ENCODE results near the gene AZIN2. TPM values are rescaled to one million over a fixed set of nuclear protein-coding genes. Genes with fewer than 3 reads are reported as not detected.
A peak's percentile ranks its signal among the peaks of the same experiment; 100 is the strongest.

The AZIN2 gene
- total and polyA plus RNA-seq, 9 of the 15 experiments (the other 6 are each of a cell fraction or from before 2014, with no cell fraction given) = 0.06 to 0.91 (median 0.42) TPM; not detected in 2

- H3K9me3 ChIP-seq (replicated peaks; ENCODE audit: control insufficient read depth, insufficient read depth, low read depth, low read length) = 0 out of 2 replicates have a peak, but pooled peaks cover 4% of the 10 kb centered on the region
- CTCF ChIA-PET (ENCODE audit: low intra/inter-chr PET ratio) = no interaction called here
- TSS peak; percentile 56 for BruUV-seq (replicated peaks)
- TF ChIP-seq ETV6 (IDR thresholded peaks at IDR 0.05; ENCODE audit: borderline replicate concordance in 1 of 2, low read depth in 2 of 2, low read length in 1 of 2) = no peak
- 0 out of 2 replicates have a peak, but pooled peaks have one; percentile 22 for TF ChIP-seq ETV6 (CRISPR knock-in tag; IDR thresholded peaks at IDR 0.05; ENCODE audit: borderline replicate concordance)
- no peak for TF ChIP-seq CBX5 (IDR thresholded peaks at IDR 0.05; ENCODE audit: borderline replicate concordance, low read depth)
- TF ChIP-seq ZNF121 (CRISPR knock-in tag; conservative IDR thresholded peaks at IDR 0.05) = 0 out of 2 replicates have a peak, but pooled peaks have one; percentile 20
- TF ChIP-seq IRF1 (CRISPR knock-in tag; IDR thresholded peaks at IDR 0.05; ENCODE audit: borderline replicate concordance) = 0 out of 2 replicates have a peak, but pooled peaks have one; percentile 68
- TF ChIP-seq BHLHE40 (IDR thresholded peaks at IDR 0.05; ENCODE audit: low read length) = peak; percentile 45; the same call in 1 of the 2 replicates
- TF ChIP-seq ETS1 (conservative IDR thresholded peaks at IDR 0.05; ENCODE audit: control insufficient read depth, low read depth, low read length) = no peak
- 0 out of 2 replicates have a peak, but pooled peaks have one; percentile 13 for TF ChIP-seq LCOR (CRISPR knock-in tag; IDR thresholded peaks at IDR 0.05)
- TF ChIP-seq TBP (optimal IDR thresholded peaks at IDR 0.05; ENCODE audit: low read depth, low read length) = no peak
- TF ChIP-seq, protein P1, sequence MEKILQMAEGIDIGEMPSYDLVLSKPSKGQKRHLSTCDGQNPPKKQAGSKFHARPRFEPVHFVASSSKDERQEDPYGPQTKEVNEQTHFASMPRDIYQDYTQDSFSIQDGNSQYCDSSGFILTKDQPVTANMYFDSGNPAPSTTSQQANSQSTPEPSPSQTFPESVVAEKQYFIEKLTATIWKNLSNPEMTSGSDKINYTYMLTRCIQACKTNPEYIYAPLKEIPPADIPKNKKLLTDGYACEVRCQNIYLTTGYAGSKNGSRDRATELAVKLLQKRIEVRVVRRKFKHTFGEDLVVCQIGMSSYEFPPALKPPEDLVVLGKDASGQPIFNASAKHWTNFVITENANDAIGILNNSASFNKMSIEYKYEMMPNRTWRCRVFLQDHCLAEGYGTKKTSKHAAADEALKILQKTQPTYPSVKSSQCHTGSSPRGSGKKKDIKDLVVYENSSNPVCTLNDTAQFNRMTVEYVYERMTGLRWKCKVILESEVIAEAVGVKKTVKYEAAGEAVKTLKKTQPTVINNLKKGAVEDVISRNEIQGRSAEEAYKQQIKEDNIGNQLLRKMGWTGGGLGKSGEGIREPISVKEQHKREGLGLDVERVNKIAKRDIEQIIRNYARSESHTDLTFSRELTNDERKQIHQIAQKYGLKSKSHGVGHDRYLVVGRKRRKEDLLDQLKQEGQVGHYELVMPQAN (IDR thresholded peaks at IDR 0.05; ENCODE audit: borderline replicate concordance) = peak; percentile 97
- 0 out of 2 replicates have a peak, but pooled peaks have one; percentile 61 for TF ChIP-seq GTF2E2 (tag; IDR thresholded peaks at IDR 0.05)
- peak; percentile 67; the same call in 1 of the 2 replicates for TF ChIP-seq EP400 (IDR thresholded peaks at IDR 0.05)
- peak; percentile 39 for TF ChIP-seq CREBBP (IDR thresholded peaks at IDR 0.05; ENCODE audit: low read depth, low read length)
- TF ChIP-seq TSHZ1 (CRISPR knock-in tag; IDR thresholded peaks at IDR 0.05) = no peak
- TF ChIP-seq TAF7 (tag; IDR thresholded peaks at IDR 0.05) = no peak
Observed at GRCh38 chr1:33036051-33036525, 44.9 kb upstream of the AZIN2 start.

More at GRCh38 chr1:33036051-33036525, 44.9 kb upstream of the AZIN2 start:
- H2AFZ ChIP-seq (ENCODE audit: low read depth, low read length) = peak overlapping the region; percentile 71
- peak; percentile 64 for FAIRE-seq
- H3K4me1 ChIP-seq (replicated peaks in 1 of 2; ENCODE audit: control insufficient read depth in 2 of 2, insufficient read depth in 2 of 2, low read length in 2 of 2) = peaks cover 7 to 24% of the 10 kb centered on the region in 2 experiments; a peak in 4 of 5 replicates
- peak overlapping the region; percentile 93 to 94 for H3K9ac ChIP-seq (ENCODE audit: insufficient read depth in 1 of 2, low read depth in 2 of 2, low read length in 2 of 2)
- H4K20me1 ChIP-seq (replicated peaks; ENCODE audit: control insufficient read depth, insufficient read depth, low read length) = peaks cover 13% of the 10 kb centered on the region
- peaks cover 43% of the 10 kb centered on the region for H3K36me3 ChIP-seq (ENCODE audit: control insufficient read depth, insufficient read depth, low read length)
- H3K4me3 ChIP-seq = peak overlapping the region; percentile 78
- H3K27ac ChIP-seq (ENCODE audit: extremely low read depth, low read depth, low read length) = peak overlapping the region; percentile 92
- POLR2A ChIA-PET = interaction anchor here (0.6 to 2.3 kb wide), 6 partner anchors 8 to 405 kb away, joined by 3 to 20 read pairs (median 4); no protein-coding TSS in a partner anchor
- ATAC-seq = peak; percentile 36
- 0% methylated on average over 5 of the region's 5 CpGs for WGBS (ENCODE audit: insufficient coverage, low coverage, missing lambda C conversion rate)
- peaks cover 62% of the 10 kb centered on the region for H3K79me2 ChIP-seq (ENCODE audit: control insufficient read depth, insufficient read depth, low read length)
- intact Hi-C loops (cut with micrococcal nuclease) (no loop called here), in situ Hi-C loops (cut with MboI) (no loop called here)
- DNase-seq (ENCODE audit: extremely low read depth in 1 of 4, low spot score in 3 of 4) = peak; percentile 49 to 77 (median 60)
- peak overlapping the region; percentile 97 for H3K4me2 ChIP-seq (ENCODE audit: insufficient read depth, low read length)
- H3K27me3 ChIP-seq (ENCODE audit: control insufficient read depth in 2 of 2, insufficient read depth in 2 of 2, low read length in 2 of 2) = no peaks in the 10 kb centered on the region
- no peaks in the 10 kb centered on the region for H3K9me1 ChIP-seq (ENCODE audit: control insufficient read depth, insufficient read depth, low read length)

Data from K562 (cell line).